ENCODE data around the gene NTNG2. TPM values are rescaled to one million over a fixed set of nuclear protein-coding genes. Genes with fewer than 3 reads are reported as not detected.
A peak's percentile ranks its signal among the peaks of the same experiment; 100 is the strongest.

NTNG2 gene
- total and polyA plus RNA-seq, 9 of the 15 experiments (the other 6 are each of a cell fraction or from before 2014, with no cell fraction given): 0.01 to 0.11 (median 0.09) TPM; not detected in 6

- no peak for TF ChIP-seq TFAP4 (CRISPR knock-in tag; IDR thresholded peaks at IDR 0.05; ENCODE audit: borderline replicate concordance)
- no peak for TF ChIP-seq ZNF197 (CRISPR knock-in tag; IDR thresholded peaks at IDR 0.05; ENCODE audit: low read depth)
- 0 out of 2 replicates have a peak, but pooled peaks have one; percentile 6 for TF ChIP-seq CBFA2T2 (conservative IDR thresholded peaks at IDR 0.05)
- no peak for TF ChIP-seq RFX1 (IDR thresholded peaks at IDR 0.05)
- no peak for TF ChIP-seq ZNF668 (CRISPR knock-in tag; IDR thresholded peaks at IDR 0.05)
- TF ChIP-seq MCM7 (IDR thresholded peaks at IDR 0.05): no peak
- TF ChIP-seq TSC22D4 (tag; IDR thresholded peaks at IDR 0.05): no peak
- no peak for TF ChIP-seq ZNF395 (CRISPR knock-in tag; IDR thresholded peaks at IDR 0.05)
- TF ChIP-seq MAFG (tag; conservative IDR thresholded peaks at IDR 0.05): peak; percentile 81
- no peak for TF ChIP-seq SRSF1 (IDR thresholded peaks at IDR 0.05; ENCODE audit: low read depth, low read length)
- TF ChIP-seq LEF1 (IDR thresholded peaks at IDR 0.05): no peak
- no peak for TF ChIP-seq SAFB (IDR thresholded peaks at IDR 0.05; ENCODE audit: borderline replicate concordance, low read depth, low read length)
- no peak for TF ChIP-seq NEUROD1 (IDR thresholded peaks at IDR 0.05; ENCODE audit: borderline replicate concordance, low read depth, low read length, partially characterized antibody)
- no peak for TF ChIP-seq NCOA1 (IDR thresholded peaks at IDR 0.05; ENCODE audit: low read depth)
- no peak for TF ChIP-seq BMI1 (IDR thresholded peaks at IDR 0.05; ENCODE audit: low read length)
- no peak for TF ChIP-seq ZNF695 (CRISPR knock-in tag; IDR thresholded peaks at IDR 0.05)
- no peak for TF ChIP-seq RBM17 (IDR thresholded peaks at IDR 0.05; ENCODE audit: borderline replicate concordance, low read depth, low read length)
- no peak for TF ChIP-seq JUN (IDR thresholded peaks at IDR 0.05; ENCODE audit: borderline replicate concordance, low read depth, low read length)
- no peak for TF ChIP-seq JUN (CRISPR knock-in tag; IDR thresholded peaks at IDR 0.05; ENCODE audit: borderline replicate concordance)
- TF ChIP-seq TEAD4 (IDR thresholded peaks at IDR 0.05; ENCODE audit: low read length): no peak
- no peak for TF ChIP-seq TEAD4 (CRISPR knock-in tag; IDR thresholded peaks at IDR 0.05; ENCODE audit: borderline replicate concordance)
- no peak for TF ChIP-seq SREBF2 (CRISPR knock-in tag; IDR thresholded peaks at IDR 0.05)
- TF ChIP-seq, protein P1, sequence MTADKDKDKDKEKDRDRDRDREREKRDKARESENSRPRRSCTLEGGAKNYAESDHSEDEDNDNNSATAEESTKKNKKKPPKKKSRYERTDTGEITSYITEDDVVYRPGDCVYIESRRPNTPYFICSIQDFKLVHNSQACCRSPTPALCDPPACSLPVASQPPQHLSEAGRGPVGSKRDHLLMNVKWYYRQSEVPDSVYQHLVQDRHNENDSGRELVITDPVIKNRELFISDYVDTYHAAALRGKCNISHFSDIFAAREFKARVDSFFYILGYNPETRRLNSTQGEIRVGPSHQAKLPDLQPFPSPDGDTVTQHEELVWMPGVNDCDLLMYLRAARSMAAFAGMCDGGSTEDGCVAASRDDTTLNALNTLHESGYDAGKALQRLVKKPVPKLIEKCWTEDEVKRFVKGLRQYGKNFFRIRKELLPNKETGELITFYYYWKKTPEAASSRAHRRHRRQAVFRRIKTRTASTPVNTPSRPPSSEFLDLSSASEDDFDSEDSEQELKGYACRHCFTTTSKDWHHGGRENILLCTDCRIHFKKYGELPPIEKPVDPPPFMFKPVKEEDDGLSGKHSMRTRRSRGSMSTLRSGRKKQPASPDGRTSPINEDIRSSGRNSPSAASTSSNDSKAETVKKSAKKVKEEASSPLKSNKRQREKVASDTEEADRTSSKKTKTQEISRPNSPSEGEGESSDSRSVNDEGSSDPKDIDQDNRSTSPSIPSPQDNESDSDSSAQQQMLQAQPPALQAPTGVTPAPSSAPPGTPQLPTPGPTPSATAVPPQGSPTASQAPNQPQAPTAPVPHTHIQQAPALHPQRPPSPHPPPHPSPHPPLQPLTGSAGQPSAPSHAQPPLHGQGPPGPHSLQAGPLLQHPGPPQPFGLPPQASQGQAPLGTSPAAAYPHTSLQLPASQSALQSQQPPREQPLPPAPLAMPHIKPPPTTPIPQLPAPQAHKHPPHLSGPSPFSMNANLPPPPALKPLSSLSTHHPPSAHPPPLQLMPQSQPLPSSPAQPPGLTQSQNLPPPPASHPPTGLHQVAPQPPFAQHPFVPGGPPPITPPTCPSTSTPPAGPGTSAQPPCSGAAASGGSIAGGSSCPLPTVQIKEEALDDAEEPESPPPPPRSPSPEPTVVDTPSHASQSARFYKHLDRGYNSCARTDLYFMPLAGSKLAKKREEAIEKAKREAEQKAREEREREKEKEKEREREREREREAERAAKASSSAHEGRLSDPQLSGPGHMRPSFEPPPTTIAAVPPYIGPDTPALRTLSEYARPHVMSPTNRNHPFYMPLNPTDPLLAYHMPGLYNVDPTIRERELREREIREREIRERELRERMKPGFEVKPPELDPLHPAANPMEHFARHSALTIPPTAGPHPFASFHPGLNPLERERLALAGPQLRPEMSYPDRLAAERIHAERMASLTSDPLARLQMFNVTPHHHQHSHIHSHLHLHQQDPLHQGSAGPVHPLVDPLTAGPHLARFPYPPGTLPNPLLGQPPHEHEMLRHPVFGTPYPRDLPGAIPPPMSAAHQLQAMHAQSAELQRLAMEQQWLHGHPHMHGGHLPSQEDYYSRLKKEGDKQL (CRISPR knock-in tag; IDR thresholded peaks at IDR 0.05; ENCODE audit: borderline replicate concordance): no peak
- TF ChIP-seq CAMTA2 (CRISPR knock-in tag; conservative IDR thresholded peaks at IDR 0.05): no peak
- no peak for TF ChIP-seq ZNF347 (CRISPR knock-in tag; IDR thresholded peaks at IDR 0.05; ENCODE audit: low read depth)
These were observed 32.3 kb upstream of the NTNG2 start (continued) for GRCh38 chr9:132129535-132129934.
